Mesendoderm (in vitro differentiated cells): ENCODE data around the gene CFAP68.

Source experiments
- DNase-seq: peaks from one replicate; pipeline ENCODE4 v3.0.0; 2013
- H2AK5ac ChIP-seq: 2 replicates; pipeline ENCODE4 v1.6.1; 2013; ENCODE audit warnings: low read length, inconsistent platforms
- H2BK120ac ChIP-seq: 2 replicates; pipeline ENCODE4 v1.6.1; 2013; ENCODE audit warnings: low read depth, mild to moderate bottlenecking, low read length, moderate library complexity, mixed read lengths
- H2BK15ac ChIP-seq: replicated peaks from 2 replicates; pipeline ENCODE4 v1.6.1; 2013; ENCODE audit warnings: low read depth, mild to moderate bottlenecking, moderate library complexity
- H2BK5ac ChIP-seq: 2 replicates; pipeline ENCODE4 v1.6.1; 2013; ENCODE audit warnings: low read length, inconsistent platforms
- H3K18ac ChIP-seq: 2 replicates; pipeline ENCODE4 v1.6.1; 2013; ENCODE audit warnings: mild to moderate bottlenecking, low read length, mixed read lengths
- H3K23ac ChIP-seq: one replicate; pipeline ENCODE4 v1.6.1; 2013; ENCODE audit warnings: low read length
- H3K27ac ChIP-seq: 2 replicates; pipeline ENCODE4 v1.5.1; 2013; ENCODE audit warnings: low read depth, mild to moderate bottlenecking, inconsistent platforms, low read length, moderate library complexity
- H3K27me3 ChIP-seq: 2 replicates; pipeline ENCODE4 v1.6.1; 2013; ENCODE audit warnings: low read length, control low read depth, mild to moderate bottlenecking, inconsistent platforms; ENCODE audit not compliant: insufficient read depth, poor library complexity
- H3K36me3 ChIP-seq: 2 replicates; pipeline ENCODE4 v1.6.1; 2013; ENCODE audit warnings: low read length, inconsistent platforms; ENCODE audit not compliant: control insufficient read depth, insufficient read depth
- H3K4ac ChIP-seq: one replicate; pipeline ENCODE4 v1.6.1; 2013; ENCODE audit warnings: low read depth, mild to moderate bottlenecking, low read length, moderate library complexity
- H3K4me1 ChIP-seq: 2 replicates; pipeline ENCODE4 v1.6.1; 2013; ENCODE audit warnings: low read depth, low read length, inconsistent platforms; ENCODE audit not compliant: control insufficient read depth
- H3K4me2 ChIP-seq: 2 replicates; pipeline ENCODE4 v1.6.1; 2013; ENCODE audit warnings: low read length
- H3K4me3 ChIP-seq: 2 replicates; pipeline ENCODE4 v1.5.1; 2013; ENCODE audit warnings: mild to moderate bottlenecking, low read length
- H3K56ac ChIP-seq: one replicate; pipeline ENCODE4 v1.6.1; 2013; ENCODE audit warnings: low read length
- H3K79me1 ChIP-seq: 2 replicates; pipeline ENCODE4 v1.6.1; 2013; ENCODE audit warnings: low read length, inconsistent platforms
- H3K79me2 ChIP-seq: 2 replicates; pipeline ENCODE4 v1.6.1; 2013; ENCODE audit warnings: mild to moderate bottlenecking, low read length; ENCODE audit not compliant: control insufficient read depth, insufficient read depth
- H3K9ac ChIP-seq: 2 replicates; pipeline ENCODE4 v1.6.1; 2013; ENCODE audit warnings: low read length, inconsistent platforms
- H4K5ac ChIP-seq: one replicate; pipeline ENCODE4 v1.6.1; 2013; ENCODE audit warnings: low read length
- H4K8ac ChIP-seq: one replicate; pipeline ENCODE4 v1.6.1; 2013; ENCODE audit warnings: low read depth, mild to moderate bottlenecking, control low read depth, low read length, moderate library complexity
- WGBS: extraction: QIAGEN DNeasy Blood & Tissue Kit; methylation state at CpG from one replicate; pipeline ENCODE4 v1.1.7; 2013; ENCODE audit warnings: low lambda C conversion rate, missing lambda C conversion rate; ENCODE audit not compliant: insufficient coverage; ENCODE audit errors: extremely low coverage; 5-methylcytosine and 5-hydroxymethylcytosine counted together

Gene CFAP68

GRCh38 chr11:111916768-111917167 is 37.4 kb downstream of the CFAP68 start:
- Histone ChIP-seq H2BK5ac (no peak overlapping the region), H4K5ac (no peak overlapping the region), H3K23ac (no peak overlapping the region), H3K56ac (no peak overlapping the region), H3K27ac (no peak overlapping the region), H3K18ac (no peak overlapping the region), H4K8ac (no peak overlapping the region), H2BK120ac (no peak overlapping the region), H3K4me3 (no peak overlapping the region), H3K27me3 (no peaks in the 10 kb centered on the region), H2AK5ac (no peak overlapping the region), H3K36me3 (no peaks in the 10 kb centered on the region), H3K79me1 (no peaks in the 10 kb centered on the region), H3K4me2 (no peak overlapping the region), H3K9ac (no peak overlapping the region), H3K4ac (no peak overlapping the region), H3K79me2 (no peaks in the 10 kb centered on the region), H2BK15ac (no peak overlapping the region), H3K4me1 (peaks cover 6% of the 10 kb centered on the region)
- no peak for DNase-seq
- WGBS: no CpG with 5 or more reads among the region's 1 CpG

GRCh38 chr11:111917312-111917711 is 38.0 kb downstream of the CFAP68 start:
- Histone ChIP-seq H3K56ac (no peak overlapping the region), H3K27ac (no peak overlapping the region), H4K5ac (no peak overlapping the region), H3K27me3 (no peaks in the 10 kb centered on the region), H3K18ac (no peak overlapping the region), H2AK5ac (no peak overlapping the region), H3K4ac (no peak overlapping the region), H3K79me2 (no peaks in the 10 kb centered on the region), H2BK5ac (no peak overlapping the region), H3K4me3 (no peak overlapping the region), H4K8ac (no peak overlapping the region), H2BK120ac (no peak overlapping the region), H3K4me2 (no peak overlapping the region), H3K36me3 (no peaks in the 10 kb centered on the region), H3K23ac (no peak overlapping the region), H2BK15ac (no peak overlapping the region), H3K9ac (no peak overlapping the region), H3K79me1 (no peaks in the 10 kb centered on the region), H3K4me1 (peaks cover under 1% of the 10 kb centered on the region)
- no peak for DNase-seq
- no CpG with 5 or more reads among the region's 2 CpGs for WGBS

- no CpG with 5 or more reads among the region's 3 CpGs for WGBS
- Histone ChIP-seq H3K27me3 (no peaks in the 10 kb centered on the region), H3K27ac (no peak overlapping the region), H3K79me1 (no peaks in the 10 kb centered on the region), H4K8ac (no peak overlapping the region), H2BK15ac (no peak overlapping the region), H3K4ac (no peak overlapping the region), H3K9ac (no peak overlapping the region), H4K5ac (no peak overlapping the region), H2BK5ac (no peak overlapping the region), H3K79me2 (no peaks in the 10 kb centered on the region), H3K4me3 (no peak overlapping the region), H2BK120ac (no peak overlapping the region), H3K56ac (no peak overlapping the region), H3K4me1 (no peaks in the 10 kb centered on the region), H2AK5ac (no peak overlapping the region), H3K4me2 (no peak overlapping the region), H3K18ac (no peak overlapping the region), H3K36me3 (no peaks in the 10 kb centered on the region), H3K23ac (no peak overlapping the region)
- no peak for DNase-seq
These were observed 38.4 kb downstream of the CFAP68 start for GRCh38 chr11:111917788-111918187.

- H3K4me3 ChIP-seq: no peak within 1 kb of the TSS
- H3K9ac ChIP-seq: peak within 1 kb of the TSS; percentile 20
- H4K5ac ChIP-seq: peak within 1 kb of the TSS; percentile 50
These were observed 39.3 kb downstream of the CFAP68 start, which contains the start of gene C11orf52 for GRCh38 chr11:111918390-111919256. Gene C11orf52, plus strand, starts transcription at chr11:111918913. Its CDS starts 60 bp downstream, at chr11:111918973.

GRCh38 chr11:111920908-111921307 is 41.6 kb downstream of the CFAP68 start:
- no peak overlapping the region for H4K8ac ChIP-seq
- no peaks in the 10 kb centered on the region for H3K36me3 ChIP-seq
- no peak overlapping the region for H3K4me3 ChIP-seq
- H2BK5ac ChIP-seq: no peak overlapping the region
- H3K27ac ChIP-seq: no peak overlapping the region
- WGBS: no CpG with 5 or more reads among the region's 2 CpGs
- no peak overlapping the region for H3K4me2 ChIP-seq
- no peak overlapping the region for H3K18ac ChIP-seq
- H4K5ac ChIP-seq: no peak overlapping the region
- no peak overlapping the region for H2BK120ac ChIP-seq
- no peak overlapping the region for H3K23ac ChIP-seq
- no peaks in the 10 kb centered on the region for H3K4me1 ChIP-seq
- no peak for DNase-seq
- H3K9ac ChIP-seq: no peak overlapping the region
- H3K79me2 ChIP-seq: no peaks in the 10 kb centered on the region
- H3K4ac ChIP-seq: no peak overlapping the region
- H2AK5ac ChIP-seq: no peak overlapping the region
- H3K79me1 ChIP-seq: no peaks in the 10 kb centered on the region
- H3K56ac ChIP-seq: no peak overlapping the region
- no peak overlapping the region for H2BK15ac ChIP-seq
- H3K27me3 ChIP-seq: no peaks in the 10 kb centered on the region

More at GRCh38 chr11:111918390-111919256, 39.3 kb downstream of the CFAP68 start, which contains the start of gene C11orf52:
- Histone ChIP-seq H3K79me2 (no peaks in the 10 kb centered on the region), H2AK5ac (no peak within 1 kb of the TSS), H3K56ac (peak within 1 kb of the TSS; percentile 44), H2BK5ac (no peak within 1 kb of the TSS), H2BK15ac (no peak within 1 kb of the TSS), H3K4ac (no peak within 1 kb of the TSS), H4K8ac (no peak within 1 kb of the TSS), H2BK120ac (no peak within 1 kb of the TSS), H3K18ac (no peak within 1 kb of the TSS), H3K23ac (no peak within 1 kb of the TSS), H3K4me2 (peak within 1 kb of the TSS; percentile 10), H3K36me3 (no peaks in the 10 kb centered on the region), H3K4me1 (no peaks in the 10 kb centered on the region), H3K79me1 (no peaks in the 10 kb centered on the region), H3K27ac (peak within 1 kb of the TSS; percentile 49), H3K27me3 (no peaks in the 10 kb centered on the region)
- WGBS: no CpG with 5 or more reads among the region's 19 CpGs
- peak; percentile 93 for DNase-seq
